K562 (cell line): ENCODE results near the gene CFAP107. TPM values are rescaled to one million over a fixed set of nuclear protein-coding genes. Genes with fewer than 3 reads are reported as not detected.
A peak's percentile ranks its signal among the peaks of the same experiment; 100 is the strongest.

Source experiments
- ATAC-seq: fragments of 200-7000 bp; cut with Tn5 transposase; 3 replicates; pipeline ENCODE4 v1.9.1; 2020; ENCODE audit warnings: moderate library complexity
- BruUV-seq: library from RNA; stranded (reverse); fragments of 400-500 nt; replicated peaks from 2 replicates; lab custom pipeline; 2021; lab: Mats Ljungman, UMichigan
- CTCF ChIA-PET: fragments of 300-600 bp; formaldehyde crosslinking; extraction: SDS; loops from one replicate; lab custom pipeline; 2021; ENCODE audit warnings: low intra/inter-chr PET ratio; lab: Yijun Ruan, JAX
- POLR2A ChIA-PET: fragments of 300-600, 350-650 bp; sonication (Branson Sonifier 250); formaldehyde crosslinking; extraction: SDS; loops from one replicate; lab custom pipeline; 2021; ENCODE audit warnings: antibody characterized with exemption, inconsistent platforms; lab: Yijun Ruan, JAX
- DNase-seq, 4 experiments: peaks; one replicate each; pipeline versions ENCODE4 v3.0.0 to v3.0.0-alpha.2; 2011 to 2018; ENCODE audit warnings: low spot score in 3 of 4, mixed read lengths in 3 of 4; ENCODE audit errors: extremely low read depth in 1 of 4
- FAIRE-seq: peaks from 2 replicates; lab custom pipeline; 2011; peaks lifted over from hg19 to GRCh38; lab: Jason Lieb, UNC
- H2AFZ ChIP-seq: 2 replicates; pipeline ENCODE4 v1.6.0; 2011; ENCODE audit warnings: low read depth, low read length, control low read depth, inconsistent platforms
- H3K27ac ChIP-seq: fragments of 200-600 bp; 3 replicates; pipeline ENCODE4 v1.8.0; 2011; ENCODE audit warnings: low read depth, mild to moderate bottlenecking, control low read depth, inconsistent platforms, low read length, moderate library complexity, mixed read lengths; ENCODE audit errors: extremely low read depth
- H3K27me3 ChIP-seq, 2 experiments: fragments of 300-600 bp in 1 of 2; 2 replicates in 1 of 2; 3 replicates in 1 of 2; pipeline versions ENCODE4 v1.6.0 to v1.8.0; 2011; ENCODE audit warnings: inconsistent platforms in 2 of 2, low read length in 2 of 2, mild to moderate bottlenecking in 1 of 2, mixed read lengths in 1 of 2, moderate library complexity in 1 of 2; ENCODE audit not compliant: control insufficient read depth in 2 of 2, insufficient read depth in 2 of 2
- H3K36me3 ChIP-seq: fragments of 300-600 bp; 3 replicates; pipeline ENCODE4 v1.8.0; 2011; ENCODE audit warnings: mild to moderate bottlenecking, low read length, inconsistent platforms; ENCODE audit not compliant: control insufficient read depth, insufficient read depth
- H3K4me1 ChIP-seq, 2 experiments: fragments of 200-600 bp in 1 of 2; replicated peaks in 1 of 2; 2 replicates in 1 of 2; 3 replicates in 1 of 2; pipeline versions ENCODE4 v1.5.1 to v1.8.0; 2011; ENCODE audit warnings: inconsistent platforms in 2 of 2, low read length in 2 of 2, mild to moderate bottlenecking in 1 of 2, mixed read lengths in 1 of 2, moderate library complexity in 1 of 2; ENCODE audit not compliant: control insufficient read depth in 2 of 2, insufficient read depth in 2 of 2
- H3K4me2 ChIP-seq: 2 replicates; pipeline ENCODE4 v1.6.1; 2011; ENCODE audit warnings: low read length, control low read depth, inconsistent platforms, mixed read lengths; ENCODE audit not compliant: insufficient read depth
- H3K4me3 ChIP-seq: fragments of 200-600 bp; sonication (generic), shearing (Covaris generic); 2 replicates; pipeline ENCODE4 v1.5.1; 2016; ENCODE audit warnings: control low read depth, inconsistent platforms
- H3K79me2 ChIP-seq: fragments of 200-600 bp; 3 replicates; pipeline ENCODE4 v1.8.0; 2011; ENCODE audit warnings: low read length, inconsistent platforms; ENCODE audit not compliant: control insufficient read depth, insufficient read depth
- H3K9ac ChIP-seq, 2 experiments: 2 replicates each; pipeline versions ENCODE4 v1.6.0 to v1.6.1; 2011; ENCODE audit warnings: low read depth in 2 of 2, low read length in 2 of 2, control low read depth in 1 of 2, inconsistent platforms in 1 of 2, mild to moderate bottlenecking in 1 of 2, mixed read lengths in 1 of 2; ENCODE audit not compliant: insufficient read depth in 1 of 2
- H3K9me1 ChIP-seq: one replicate; pipeline ENCODE4 v1.6.0; 2011; ENCODE audit warnings: inconsistent platforms, mild to moderate bottlenecking, low read length, moderate library complexity; ENCODE audit not compliant: control insufficient read depth, insufficient read depth
- H3K9me3 ChIP-seq: replicated peaks from 2 replicates; pipeline ENCODE4 v1.5.1; 2011; ENCODE audit warnings: low read depth, low read length, inconsistent platforms; ENCODE audit not compliant: control insufficient read depth, insufficient read depth
- H4K20me1 ChIP-seq: replicated peaks from 2 replicates; pipeline ENCODE4 v1.6.1; 2011; ENCODE audit warnings: low read length, inconsistent platforms, mixed read lengths; ENCODE audit not compliant: control insufficient read depth, insufficient read depth
- AFF1 ChIP-seq, 2 experiments: fragments of 450-650 bp; IDR thresholded peaks; 2 replicates each; pipeline ENCODE4 v1.6.1; 2018; ENCODE audit warnings: mild to moderate bottlenecking in 2 of 2, low read depth in 1 of 2; ENCODE audit not compliant: partially characterized antibody in 2 of 2
- CBX5 ChIP-seq: IDR thresholded peaks from 2 replicates; pipeline ENCODE4 v1.6.1; 2014; ENCODE audit warnings: low read depth, borderline replicate concordance
- HMBOX1 ChIP-seq: sonication (generic); IDR thresholded peaks from 2 replicates; pipeline ENCODE4 v1.6.1; 2016
- NBN ChIP-seq: fragments of 450-650 bp; IDR thresholded peaks from 2 replicates; pipeline ENCODE4 v1.6.1; 2016; ENCODE audit warnings: low read depth, mild to moderate bottlenecking
- NCOA1 ChIP-seq: fragments of 450-650 bp; IDR thresholded peaks from 2 replicates; pipeline ENCODE4 v1.6.1; 2016; ENCODE audit warnings: low read depth
- SNRNP70 ChIP-seq: fragments of 200-400 bp; formaldehyde crosslinking; optimal IDR thresholded peaks from 2 replicates; pipeline ENCODE3; 2017; ENCODE audit warnings: low read depth, low read length
- TRIM24 ChIP-seq, 2 experiments: fragments of 450-650 bp; IDR thresholded peaks; 2 replicates each; pipeline ENCODE4 v1.6.1; 2016
- TRIM28 ChIP-seq: fragments of 450-650 bp; IDR thresholded peaks from 2 replicates; pipeline ENCODE4 v1.6.1; 2017
- USF2 ChIP-seq: sonication (generic); formaldehyde crosslinking; IDR thresholded peaks from 2 replicates; pipeline ENCODE4 v1.5.0; 2020; ENCODE audit warnings: missing genetic modification reagents
- ZEB2 ChIP-seq: fragments of 450-650 bp; IDR thresholded peaks from 2 replicates; pipeline ENCODE4 v1.6.1; 2016
- ZNF280A ChIP-seq: fragments of 450-650 bp; IDR thresholded peaks from 2 replicates; pipeline ENCODE4 v1.6.1; 2018; ENCODE audit warnings: mild to moderate bottlenecking, low read depth; ENCODE audit not compliant: partially characterized antibody
- ZNF644 ChIP-seq: fragments of 200-800 bp; sonication (Bioruptor generic); IDR thresholded peaks from 2 replicates; pipeline ENCODE4 v1.6.1; 2016; ENCODE audit warnings: low read depth, missing genetic modification characterization, missing compliant biosample characterization
- in situ Hi-C: fragments of 300-500 bp; cut with MboI; formaldehyde crosslinking; loops from 4 replicates; pipeline ENCODE4 v1.15.0; 2018; ENCODE audit warnings: inconsistent platforms, mixed read lengths
- intact Hi-C: fragments of 100-400 bp; cut with micrococcal nuclease; formaldehyde crosslinking; loops from 2 replicates; pipeline ENCODE4 v1.14.2; 2022
- polyA plus RNA-seq, 8 experiments: library from polyadenylated mRNA; depleted of rRNA in 4 of 8; stranded (reverse) in 5 of 8; unstranded in 3 of 8; fragments of >200 nt; fragmentation: Nextera tagmentation in 2 of 8; fragmentation: Illumina TruSeq in 1 of 8; extraction: Ambion mirVana in 2 of 8; extraction: Trizol in 1 of 8; gene quantifications; 2 replicates each; pipeline versions ENCODE4 v1.2.1 to v1.2.3, GENCODE V29; 2011 to 2014; ENCODE audit warnings: inconsistent platforms in 1 of 8, missing spikeins in 1 of 8
- total RNA-seq, 7 experiments: library from RNA; depleted of rRNA in 6 of 7; stranded (reverse); fragments of >200 nt in 6 of 7; fragmentation: Illumina TruSeq in 2 of 7; extraction: Trizol in 2 of 7; gene quantifications; 2 replicates each; pipeline versions ENCODE4 v1.2.1 to v1.2.3, GENCODE V29; 2011 to 2021; ENCODE audit warnings: low replicate concordance in 1 of 7

The CFAP107 gene
- total and polyA plus RNA-seq, 9 of the 15 experiments (the other 6 are each of a cell fraction or from before 2014, with no cell fraction given), result 0.03 to 0.08 TPM; not detected in 7

GRCh38 chr1:12745126-12745991 lies 641 bp upstream of the CFAP107 start (continued):
- TF ChIP-seq SNRNP70, result no peak

- Histone ChIP-seq H3K36me3 (no peaks in the 10 kb centered on the region), H3K27ac (no peak overlapping the region), H2AFZ (no peak overlapping the region), H3K9me3 (0 out of 2 replicates have a peak, but pooled peaks cover 4% of the 10 kb centered on the region), H3K9me1 (no peaks in the 10 kb centered on the region), H4K20me1 (no peaks in the 10 kb centered on the region), H3K27me3 (no peaks in the 10 kb centered on the region), H3K4me2 (no peak overlapping the region), H3K79me2 (no peaks in the 10 kb centered on the region), H3K9ac (no peak overlapping the region), H3K4me1 (no peaks in the 10 kb centered on the region; a peak in 1 of 5 replicates), H3K4me3 (no peak overlapping the region)
- intact Hi-C loops (no loop called here), in situ Hi-C loops (no loop called here)
- CTCF ChIA-PET, result no interaction called here
- POLR2A ChIA-PET, result interaction anchor here (0.6 kb wide), 2 partner anchors 392 to 612 kb away, joined by 3 read pairs; no protein-coding TSS in a partner anchor
- no peak for FAIRE-seq
- no peak for ATAC-seq
- BruUV-seq, result no TSS peak
- DNase-seq, result no peak
- TF ChIP-seq TRIM24 (IDR thresholded peaks at IDR 0.05) (peak in 1 of 2 experiments; percentile 77; a peak in 1 of 4 replicates), USF2 (CRISPR knock-in tag) (no peak), AFF1 (IDR thresholded peaks at IDR 0.05; ENCODE audit: low read depth in 1 of 2, partially characterized antibody in 2 of 2) (peak in 1 of 2 experiments; percentile 55), ZNF280A (peak; percentile 94), HMBOX1 (no peak), NBN (0 out of 2 replicates have a peak, but pooled peaks have one; percentile 42), NCOA1 (no peak), SNRNP70 (no peak), ZEB2 (peak; percentile 90), CBX5 (peak; percentile 79; the same call in 1 of the 2 replicates), TRIM28 (peak; percentile 99; the same call in 1 of the 2 replicates), ZNF644 (tag) (no peak)
Observed at GRCh38 chr1:12748778-12749355, 2.9 kb downstream of the CFAP107 start.
